Panc1 (cell line): ENCODE measurements around the gene RABGAP1L. TPM values are rescaled to one million over a fixed set of nuclear protein-coding genes. Genes with fewer than 3 reads are reported as not detected.

Experiments
- ATAC-seq: fragments of 200-7000 bp; cut with Tn5 transposase; 2 replicates; pipeline ENCODE4 v1.9.1; 2020; ENCODE audit warnings: mild to moderate bottlenecking, moderate library complexity
- BruUV-seq: library from RNA; stranded (reverse); fragments of 400-500 nt; replicated peaks from 2 replicates; lab custom pipeline; 2021; lab: Mats Ljungman, UMichigan
- CTCF ChIA-PET: fragments of 300-600 bp; sonication (Branson Sonifier 250); formaldehyde crosslinking; loops from one replicate; lab custom pipeline; 2022; ENCODE audit warnings: antibody characterized with exemption; lab: Charles Lee
- POLR2A ChIA-PET: fragments of 300-600 bp; sonication (Branson Sonifier 250); formaldehyde crosslinking; loops from one replicate; lab custom pipeline; 2022; ENCODE audit warnings: antibody characterized with exemption; lab: Charles Lee
- DNase-seq: peaks from one replicate; pipeline ENCODE4 v3.0.0-alpha.2; 2010; ENCODE audit warnings: low read depth, low spot score
- H3K27ac ChIP-seq: 2 replicates; pipeline ENCODE4 v1.5.1; 2011; ENCODE audit warnings: mild to moderate bottlenecking, low read length, inconsistent platforms
- H3K27me3 ChIP-seq: fragments of 200-500 bp; sonication (Bioruptor generic); 2 replicates; pipeline ENCODE4 v1.6.0; 2014; ENCODE audit warnings: low read length, inconsistent platforms; ENCODE audit not compliant: control insufficient read depth, insufficient read depth
- H3K36me3 ChIP-seq: fragments of 200-500 bp; sonication (Bioruptor generic); 2 replicates; pipeline ENCODE4 v1.5.1; 2014; ENCODE audit warnings: inconsistent platforms, mild to moderate bottlenecking, low read length, moderate library complexity; ENCODE audit not compliant: control insufficient read depth, insufficient read depth
- H3K4me1 ChIP-seq: 2 replicates; pipeline ENCODE4 v1.5.1; 2011; ENCODE audit warnings: inconsistent platforms, mild to moderate bottlenecking, low read length, moderate library complexity; ENCODE audit not compliant: control insufficient read depth, insufficient read depth
- H3K4me3 ChIP-seq, 2 experiments: 2 replicates each; pipeline ENCODE4 v1.5.1; 2011 to 2012; ENCODE audit warnings: low read depth in 2 of 2, low read length in 2 of 2, mild to moderate bottlenecking in 2 of 2, inconsistent platforms in 1 of 2, moderate library complexity in 1 of 2
- H3K9me3 ChIP-seq: fragments of 200-500 bp; sonication (Bioruptor generic); 2 replicates; pipeline ENCODE4 v1.5.1; 2014; ENCODE audit warnings: low read depth, mild to moderate bottlenecking, inconsistent platforms, low read length, moderate library complexity; ENCODE audit not compliant: control insufficient read depth, insufficient read depth
- CTCF ChIP-seq: fragments of 450-650 bp; IDR thresholded peaks from 2 replicates; pipeline ENCODE4 v1.5.1; 2017; ENCODE audit warnings: mild to moderate bottlenecking
- POLR2AphosphoS5 ChIP-seq: IDR thresholded peaks from 2 replicates; pipeline ENCODE4 v1.6.1; 2012; ENCODE audit warnings: mild to moderate bottlenecking, low read depth, low read length, moderate library complexity
- REST ChIP-seq, 2 experiments: IDR thresholded peaks; 2 replicates each; pipeline ENCODE4 v1.6.1; 2011 to 2012; ENCODE audit warnings: low read depth in 2 of 2, control low read depth in 1 of 2, low read length in 1 of 2, mild to moderate bottlenecking in 1 of 2, moderate library complexity in 1 of 2; ENCODE audit not compliant: insufficient read depth in 1 of 2
- SIN3A ChIP-seq: IDR thresholded peaks from 2 replicates; pipeline ENCODE4 v1.6.1; 2012; ENCODE audit warnings: low read depth, mild to moderate bottlenecking, low read length, moderate library complexity, borderline replicate concordance; ENCODE audit not compliant: insufficient read depth
- TCF7L2 ChIP-seq: IDR thresholded peaks from 2 replicates; pipeline ENCODE4 v1.6.1; 2011; ENCODE audit warnings: mild to moderate bottlenecking, low read depth, low read length, inconsistent platforms
- in situ Hi-C: cut with HindIII; loops from 2 replicates; pipeline ENCODE4 v1.10.0; 2016; ENCODE audit warnings: low sequenced_read_pairs, low pct_unique_long_range_greater_than_20kb
- intact Hi-C: fragments of 100-400 bp; cut with micrococcal nuclease; formaldehyde crosslinking; loops from one replicate; pipeline ENCODE4 v1.10.0; 2022; ENCODE audit not compliant: unreplicated experiment
- total RNA-seq: library from RNA; stranded (reverse); gene quantifications from one replicate; pipeline ENCODE4 v1.2.1, GENCODE V29; 2021; ENCODE audit not compliant: unreplicated experiment

Gene RABGAP1L
- total RNA-seq, 1 experiment from 2014 or later, result 37.0 TPM

- intact Hi-C loops, result no loop called here
- Histone ChIP-seq H3K27me3 (no peaks in the 10 kb centered on the region), H3K4me1 (no peaks in the 10 kb centered on the region), H3K36me3 (no peaks in the 10 kb centered on the region), H3K4me3 (no peak overlapping the region), H3K27ac (no peak overlapping the region), H3K9me3 (no peaks in the 10 kb centered on the region)
- in situ Hi-C loops, result no loop called here
- TF ChIP-seq POLR2AphosphoS5 (no peak), TCF7L2 (no peak), CTCF (no peak)
- ChIA-PET CTCF (no interaction called here), POLR2A (no interaction called here)
- no peak for DNase-seq
- no peak for ATAC-seq
- no TSS peak for BruUV-seq
Observed at GRCh38 chr1:174850726-174851125, 691.4 kb downstream of the RABGAP1L start.

- H3K4me1 ChIP-seq, result no peaks in the 10 kb centered on the region
- intact Hi-C loops, result no loop called here
- no peaks in the 10 kb centered on the region for H3K36me3 ChIP-seq
- H3K27me3 ChIP-seq, result no peaks in the 10 kb centered on the region
- ChIA-PET POLR2A (no interaction called here), CTCF (no interaction called here)
- no TSS peak for BruUV-seq
- ATAC-seq (no peak), DNase-seq (no peak)
- no peaks in the 10 kb centered on the region for H3K9me3 ChIP-seq
- in situ Hi-C loops, result no loop called here
- TF ChIP-seq POLR2AphosphoS5 (no peak), REST (IDR thresholded peaks at IDR 0.05; ENCODE audit: insufficient read depth in 1 of 2, low read depth in 2 of 2, low read length in 1 of 2) (no peak), CTCF (no peak)
- no peak overlapping the region for H3K4me3 ChIP-seq
- no peak overlapping the region for H3K27ac ChIP-seq
Observed at GRCh38 chr1:174858301-174858700, 699.0 kb downstream of the RABGAP1L start.

GRCh38 chr1:174870319-174870718 lies 711.0 kb downstream of the RABGAP1L start:
- Histone ChIP-seq H3K4me3 (no peak overlapping the region), H3K27ac (no peak overlapping the region), H3K4me1 (no peaks in the 10 kb centered on the region), H3K36me3 (no peaks in the 10 kb centered on the region), H3K9me3 (no peaks in the 10 kb centered on the region), H3K27me3 (no peaks in the 10 kb centered on the region)
- intact Hi-C loops (no loop called here), in situ Hi-C loops (no loop called here)
- no peak for TF ChIP-seq CTCF
- no peak for TF ChIP-seq SIN3A
- TF ChIP-seq POLR2AphosphoS5, result no peak
- TF ChIP-seq REST (IDR thresholded peaks at IDR 0.05; ENCODE audit: insufficient read depth in 1 of 2, low read depth in 2 of 2, low read length in 1 of 2), result no peak
- CTCF ChIA-PET, result no interaction called here
- BruUV-seq, result no TSS peak
- POLR2A ChIA-PET, result no interaction called here
- DNase-seq (no peak), ATAC-seq (no peak)
